HG02588 (cell line): ENCODE results near the gene HMGCS2.
"Not testable (repeated sequence)": the region's sequence is repeated elsewhere in the genome, so short reads cannot be mapped to it uniquely, and the experiment has no call there.

Source experiments
- ATAC-seq: cut with Tn5 transposase; IDR thresholded peaks from one replicate; pipeline ENCODE4 v1.9.1; 2021; ENCODE audit warnings: mild to moderate bottlenecking, moderate library complexity; ENCODE audit not compliant: unreplicated experiment

Gene HMGCS2

GRCh38 chr1:119732465-119733168, 36.1 kb downstream of the HMGCS2 start:
- ATAC-seq = no peak

GRCh38 chr1:119731741-119732430, 36.8 kb downstream of the HMGCS2 start:
- no peak for ATAC-seq

GRCh38 chr1:119731060-119731459, 37.6 kb downstream of the HMGCS2 start:
- no peak for ATAC-seq

- no peak for ATAC-seq
These were observed 39.7 kb downstream of the HMGCS2 start for GRCh38 chr1:119729044-119729443.

- ATAC-seq = no peak
These were observed 40.7 kb downstream of the HMGCS2 start for GRCh38 chr1:119727991-119728390.

GRCh38 chr1:119725626-119726025, 43.1 kb downstream of the HMGCS2 start:
- ATAC-seq = no peak

GRCh38 chr1:119724611-119725218, 44.0 kb downstream of the HMGCS2 start:
- no peak for ATAC-seq

- ATAC-seq = no peak
These were observed 46.8 kb downstream of the HMGCS2 start for GRCh38 chr1:119721896-119722295.

GRCh38 chr1:119720866-119721440, 47.8 kb downstream of the HMGCS2 start:
- no peak for ATAC-seq

- no peak for ATAC-seq
These were observed 49.7 kb downstream of the HMGCS2 start for GRCh38 chr1:119718972-119719371.

- no peak for ATAC-seq
These were observed 50.3 kb downstream of the HMGCS2 start for GRCh38 chr1:119718409-119718808.

- ATAC-seq = no peak
These were observed 53.2 kb downstream of the HMGCS2 start for GRCh38 chr1:119715542-119715941.

- ATAC-seq = no peak
These were observed 54.1 kb downstream of the HMGCS2 start for GRCh38 chr1:119714583-119714982.

GRCh38 chr1:119713749-119714456, 54.8 kb downstream of the HMGCS2 start:
- no peak for ATAC-seq

- no peak for ATAC-seq
These were observed 55.5 kb downstream of the HMGCS2 start for GRCh38 chr1:119713039-119713748.

GRCh38 chr1:119712342-119713038, 56.2 kb downstream of the HMGCS2 start:
- peak; percentile 43 for ATAC-seq

GRCh38 chr1:119711804-119712341, 56.8 kb downstream of the HMGCS2 start, which contains the start of gene PHGDH:
PHGDH (plus strand) TSS chr1:119711934; CDS start chr1:119712023, 89 bp downstream.
- peak; percentile 61 for ATAC-seq

- not testable (repeated sequence) for ATAC-seq
These were observed 57.3 kb downstream of the HMGCS2 start for GRCh38 chr1:119711356-119711803.

- ATAC-seq = not testable (repeated sequence)
These were observed 62.1 kb downstream of the HMGCS2 start for GRCh38 chr1:119706599-119706998.
